Measurements from ENCODE around the gene EFS. TPM values are rescaled to one million over a fixed set of nuclear protein-coding genes. Genes with fewer than 3 reads are reported as not detected.

EFS gene
- total and polyA plus RNA-seq, 2 of the 8 experiments (the other 6 are each of a cell fraction or from before 2014, with no cell fraction given), result 27.8 to 28.6 TPM

DNA sequence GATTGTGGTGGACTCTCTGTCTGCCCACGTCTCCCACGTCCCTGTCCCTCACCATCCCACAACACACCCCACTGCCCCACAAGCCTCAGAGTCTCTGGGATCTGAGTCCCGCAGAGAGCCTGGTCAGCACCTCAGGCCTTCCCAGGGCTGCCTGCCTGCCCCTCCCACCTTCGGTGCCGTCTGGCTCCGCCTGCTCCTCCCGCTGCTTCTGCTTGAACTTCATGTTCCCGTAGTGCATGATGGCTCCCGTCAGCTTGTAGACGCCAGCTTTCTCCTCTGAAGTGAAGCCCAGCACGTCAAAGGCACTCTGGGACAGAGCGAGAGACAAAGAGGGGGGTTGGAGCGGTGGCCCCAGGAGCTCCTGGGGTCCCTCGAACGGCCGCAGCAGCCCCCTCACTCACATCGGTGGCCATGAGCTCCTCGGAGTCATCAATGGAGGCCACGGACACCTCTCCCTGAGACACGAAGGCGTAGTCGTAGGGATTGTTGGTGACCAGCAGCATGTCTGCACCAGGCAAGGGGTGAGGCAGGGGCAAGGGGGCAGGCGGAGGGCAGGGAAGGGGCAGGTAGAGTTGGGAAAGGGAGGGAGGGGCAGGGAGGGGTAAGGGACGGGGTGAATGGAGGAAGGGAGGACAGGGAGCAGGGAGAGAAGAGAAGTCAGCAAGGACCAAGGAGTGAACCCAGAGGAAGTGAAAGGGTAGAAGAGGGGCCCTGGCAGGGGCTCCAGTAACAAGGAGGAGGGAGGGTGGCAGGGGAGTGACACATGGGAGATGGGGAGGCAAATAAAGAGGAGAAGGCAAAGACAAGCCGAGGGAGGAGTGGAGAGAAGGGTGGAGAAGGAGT lies 37.5 kb upstream of the EFS start:
- Histone ChIP-seq H3K9me3 (ENCODE audit: insufficient read depth in 2 of 2, low read depth in 1 of 2, low read length in 1 of 2) (no peaks in the 10 kb centered on the region), H3K9ac (replicated peaks in 1 of 4; ENCODE audit: extremely low read depth in 1 of 4, low read depth in 3 of 4, low read length in 3 of 4) (no peak overlapping the region), H3K4me2 (ENCODE audit: insufficient read depth in 1 of 2, low read depth in 2 of 2, low read length in 2 of 2) (no peak overlapping the region), H3K4me1 (replicated peaks in 1 of 4; ENCODE audit: control insufficient read depth in 3 of 4, insufficient read depth in 4 of 4, low read length in 3 of 4) (no peaks in the 10 kb centered on the region; a peak in 1 of 7 replicates), H3K23ac (ENCODE audit: insufficient read length) (no peak overlapping the region), H3K27me3 (replicated peaks in 1 of 4; ENCODE audit: control insufficient read depth in 3 of 4, extremely low read depth in 1 of 4, insufficient read depth in 3 of 4, low read length in 3 of 4) (no peaks in the 10 kb centered on the region; a peak in 3 of 7 replicates), H3K18ac (ENCODE audit: extremely low read depth, low read length) (no peak overlapping the region), H3K14ac (ENCODE audit: insufficient read length) (no peak overlapping the region), H4K20me1 (replicated peaks in 1 of 2; ENCODE audit: control insufficient read depth in 1 of 2, insufficient read depth in 2 of 2, low read length in 2 of 2) (peaks cover 0 to 2% of the 10 kb centered on the region in 2 experiments), H4K91ac (replicated peaks; ENCODE audit: insufficient read length, low read length) (no peak overlapping the region), H4K5ac (ENCODE audit: insufficient read length, low read depth, low read length) (no peak overlapping the region), H4K8ac (ENCODE audit: extremely low read depth, insufficient read depth, low read length) (0 out of 2 replicates have a peak overlapping the region, but pooled peaks have one; percentile 82), H3K4ac (replicated peaks; ENCODE audit: insufficient read length, low read depth, low read length) (no peak overlapping the region), H2AFZ (ENCODE audit: low read length) (peak overlapping the region; percentile 72; the same call in 1 of the 2 replicates), H3K36me3 (ENCODE audit: control insufficient read depth in 2 of 4, insufficient read depth in 4 of 4, low read length in 3 of 4) (no peaks in the 10 kb centered on the region), H2BK20ac (ENCODE audit: low read length) (no peak overlapping the region), H2BK5ac (ENCODE audit: low read depth, low read length) (no peak overlapping the region), H3K79me2 (ENCODE audit: control insufficient read depth in 1 of 2, insufficient read depth in 2 of 2, low read length in 2 of 2) (no peaks in the 10 kb centered on the region), H3K23me2 (ENCODE audit: low read depth, low read length) (no peaks in the 10 kb centered on the region), H3K4me3 (ENCODE audit: extremely low read depth in 1 of 4, insufficient read depth in 2 of 4, low read depth in 3 of 4, low read length in 4 of 4) (no peak overlapping the region), H2BK12ac (ENCODE audit: low read depth, low read length) (no peak overlapping the region; the same call in 1 of the 2 replicates), H2BK15ac (ENCODE audit: low read length) (0 out of 2 replicates have a peak overlapping the region, but pooled peaks have one; percentile 16), H3K79me1 (ENCODE audit: low read depth, low read length) (no peaks in the 10 kb centered on the region), H2AK5ac (ENCODE audit: low read depth, low read length) (peak overlapping the region; percentile 53; the same call in 1 of the 2 replicates), H3K56ac (replicated peaks; ENCODE audit: insufficient read length, low read depth, low read length) (no peak overlapping the region), H2BK120ac (replicated peaks; ENCODE audit: low read depth, low read length) (no peak overlapping the region), H3K27ac (ENCODE audit: low read depth, low read length) (no peak overlapping the region)
- ChIA-PET POLR2A (ENCODE audit: partially characterized antibody) (interaction anchor here (0.8 kb wide), 1 partner anchor 136 kb away, joined by 3 read pairs; no protein-coding TSS in a partner anchor), CTCF (ENCODE audit: partially characterized antibody) (interaction anchor here (1.0 to 1.8 kb wide), 5 partner anchors 11 to 22 kb away, joined by 3 to 7 read pairs (median 3); no protein-coding TSS in a partner anchor)
- no peak for FAIRE-seq
- 83% methylated on average over 22 of the region's 25 CpGs; no CpG with 5 or more reads in 1 of the 2 experiments for WGBS, 2 experiments (ENCODE audit: extremely low coverage in 1 of 2, insufficient coverage in 1 of 2, insufficient read length in 1 of 2, insufficient replicate concordance in 2 of 2, low coverage in 1 of 2, low lambda C conversion rate in 2 of 2, missing lambda C conversion rate in 1 of 2)
- DNase-seq (ENCODE audit: low read depth in 1 of 2, low spot score in 2 of 2), result no peak
- TF ChIP-seq CBX8 (IDR thresholded peaks at IDR 0.05; ENCODE audit: borderline replicate concordance, low read depth, low read length), result no peak
- TF ChIP-seq ATF2 (IDR thresholded peaks at IDR 0.05; ENCODE audit: low read length), result no peak
- TF ChIP-seq TAF7 (optimal IDR thresholded peaks at IDR 0.05; ENCODE audit: borderline replicate concordance, low read depth, low read length), result no peak
- TF ChIP-seq HDAC2 (IDR thresholded peaks at IDR 0.05; ENCODE audit: borderline replicate concordance in 1 of 2, low read depth in 2 of 2, low read length in 2 of 2), result no peak
- TF ChIP-seq RBBP5 (IDR thresholded peaks at IDR 0.05; ENCODE audit: borderline replicate concordance, low read depth, low read length), result no peak
- no peak for TF ChIP-seq TCF12 (IDR thresholded peaks at IDR 0.05; ENCODE audit: low read depth, low read length)
